Activated CD4-positive, alpha-beta T cell treated with anti-CD3 and anti-CD28 coated beads for 24 hours (primary cell): ENCODE data around the gene TRIM10.
A peak's percentile ranks its signal among the peaks of the same experiment; 100 is the strongest.
"Not testable (repeated sequence)": the region's sequence is repeated elsewhere in the genome, so short reads cannot be mapped to it uniquely, and the experiment has no call there.

ENCODE experiments used
- DNase-seq, 2 donors: peaks; one replicate each; pipeline ENCODE4 v3.0.0-alpha.2; 2020; ENCODE audit warnings: low read depth in 2 of 2

The TRIM10 gene

DNA sequence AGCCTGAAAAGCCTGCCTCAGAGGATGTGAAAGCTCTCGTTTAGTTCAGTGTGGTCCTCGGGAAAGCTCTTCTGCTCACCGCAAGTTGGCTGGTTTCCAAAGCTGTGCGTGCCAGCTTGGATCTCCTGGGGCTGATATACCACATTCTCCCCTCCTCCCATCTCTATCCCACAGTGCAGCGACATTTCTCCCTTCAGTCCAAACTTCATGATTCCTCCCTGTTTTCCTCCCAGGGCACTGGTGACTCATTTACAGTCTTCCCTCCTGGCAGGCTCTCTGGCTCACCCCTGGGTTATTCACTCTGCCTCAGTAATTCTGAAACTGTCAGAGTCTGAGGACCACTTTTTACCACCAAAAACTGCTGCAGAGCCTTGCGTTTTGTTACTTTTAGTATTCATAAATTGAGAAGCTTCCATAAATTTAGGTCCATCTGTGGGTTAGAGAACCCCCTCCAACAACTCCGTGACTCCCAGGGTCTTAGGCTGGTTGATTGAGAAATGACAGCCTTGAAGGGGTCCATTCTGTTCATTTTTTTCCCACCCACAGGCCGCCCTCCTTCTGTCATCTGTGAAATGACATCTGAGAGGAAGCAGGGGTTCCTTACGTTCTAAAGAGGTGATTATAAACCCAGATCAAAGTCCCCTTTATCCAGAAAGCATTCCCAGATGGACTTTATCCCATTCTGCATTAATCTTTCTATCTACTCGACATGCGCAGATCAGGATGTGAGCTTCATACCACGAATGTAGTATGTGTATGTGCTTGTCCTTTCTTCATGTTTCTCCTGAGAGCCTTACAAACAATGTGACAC lies 6.1 kb downstream of the TRIM10 start:
- no peak for DNase-seq

DNA sequence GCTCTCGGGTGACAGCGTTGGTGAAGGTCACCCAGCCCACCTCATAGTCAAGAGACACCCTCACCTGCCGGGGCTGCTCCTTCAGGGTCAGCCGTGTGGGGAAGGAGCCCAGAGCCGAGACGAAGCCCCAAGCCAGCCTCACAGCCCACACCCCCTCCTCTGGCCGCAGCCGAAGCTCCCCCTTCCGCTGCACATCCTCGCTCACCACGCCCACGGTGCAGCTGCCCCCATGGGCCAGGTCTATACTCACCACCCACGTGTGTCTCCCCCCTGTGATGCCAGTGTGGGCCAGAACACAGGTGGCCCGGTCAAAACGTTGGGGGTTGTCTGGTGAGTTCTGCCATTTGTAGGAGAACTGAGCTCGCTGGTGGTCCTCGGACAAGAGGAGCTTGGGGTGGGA lies 7.0 kb downstream of the TRIM10 start:
- DNase-seq, result no peak

DNA sequence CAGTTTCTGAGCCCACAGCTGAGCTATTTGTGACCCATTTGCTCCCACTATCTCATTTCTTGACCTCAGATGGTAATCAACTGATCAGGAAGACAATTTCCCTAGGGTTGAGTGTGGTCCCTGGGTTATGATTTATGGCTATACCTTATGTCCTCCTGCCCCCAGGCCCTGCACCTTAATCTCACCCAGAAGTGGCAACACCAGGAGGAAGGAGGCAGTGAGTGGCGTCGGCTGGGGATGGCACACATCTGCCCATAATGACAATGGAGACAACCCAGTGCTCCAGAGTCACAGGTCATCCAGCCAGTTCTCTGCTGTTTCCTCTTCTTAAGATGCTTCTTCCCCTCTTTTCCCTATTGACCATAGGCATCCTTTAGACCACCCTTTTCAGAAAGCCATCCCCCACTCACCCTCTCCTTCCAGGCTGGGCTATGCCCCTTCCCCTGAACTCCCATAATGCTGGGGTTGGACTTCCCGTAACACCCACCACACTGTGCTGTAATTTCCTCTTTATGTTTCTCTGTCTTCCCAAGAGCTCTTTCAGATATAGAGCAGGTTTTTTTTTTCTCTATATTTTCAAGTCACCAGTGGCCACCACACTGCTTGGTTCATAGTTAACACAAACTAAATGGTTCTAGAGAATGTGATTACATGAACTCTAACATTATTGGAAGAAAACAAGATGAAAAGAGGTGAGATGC lies 8.0 kb downstream of the TRIM10 start:
- DNase-seq, result no peak

GRCh38 chr6:30152016-30152673 lies 8.9 kb downstream of the TRIM10 start:
- DNase-seq, result no peak

DNA sequence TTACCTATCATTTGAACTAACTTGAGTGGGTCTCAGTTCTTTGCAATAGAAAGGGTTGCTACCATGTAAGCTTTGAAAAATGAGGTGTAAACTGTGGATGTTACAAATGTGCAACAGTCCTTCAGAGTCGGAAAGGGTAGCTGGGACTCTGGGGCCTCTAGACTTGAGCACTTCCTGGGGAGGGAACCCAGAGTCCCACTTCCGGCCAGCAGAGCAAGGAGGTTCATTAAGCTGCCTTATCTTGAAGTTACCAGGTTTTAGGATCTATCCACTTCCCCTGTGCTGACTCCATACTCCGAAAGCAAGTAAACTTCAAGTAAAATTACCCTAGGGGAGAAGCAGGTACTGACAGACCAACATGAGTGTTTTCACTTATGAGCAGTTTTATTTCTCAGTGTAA lies 9.4 kb downstream of the TRIM10 start:
- no peak for DNase-seq

DNA sequence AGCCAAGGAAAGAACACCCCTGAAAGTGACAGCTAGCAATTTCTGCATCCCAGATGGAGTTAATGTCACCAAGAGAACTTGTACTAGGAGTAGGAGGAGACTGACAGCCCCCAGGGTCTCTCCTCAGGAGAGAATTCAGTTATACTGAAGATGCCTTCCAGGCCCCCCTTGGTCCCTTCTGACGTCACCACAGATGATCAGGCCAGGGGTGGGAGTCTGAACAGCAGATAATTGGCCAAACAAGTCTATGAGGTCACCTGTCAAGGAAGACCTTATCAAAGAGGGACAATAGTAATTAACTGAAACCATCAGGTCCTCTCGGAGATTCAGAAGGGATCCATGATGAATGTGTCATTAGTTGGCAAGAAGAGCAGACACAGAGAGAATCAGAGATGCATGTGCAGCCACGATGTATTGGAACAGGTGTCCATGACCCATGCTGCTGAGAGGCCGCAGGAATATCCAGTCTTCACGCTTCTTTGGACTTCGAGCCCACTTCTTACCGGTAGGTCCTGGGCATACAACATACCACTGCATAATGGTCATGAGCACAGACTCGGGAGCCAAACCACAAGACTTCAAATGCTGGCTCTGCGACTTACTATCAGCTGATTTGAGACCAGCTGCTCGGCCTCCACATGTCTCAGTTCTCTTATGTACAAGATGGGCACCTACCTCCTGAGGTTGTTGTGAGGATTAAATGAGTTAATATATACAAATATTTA lies 10.2 kb downstream of the TRIM10 start:
- no peak for DNase-seq

DNA sequence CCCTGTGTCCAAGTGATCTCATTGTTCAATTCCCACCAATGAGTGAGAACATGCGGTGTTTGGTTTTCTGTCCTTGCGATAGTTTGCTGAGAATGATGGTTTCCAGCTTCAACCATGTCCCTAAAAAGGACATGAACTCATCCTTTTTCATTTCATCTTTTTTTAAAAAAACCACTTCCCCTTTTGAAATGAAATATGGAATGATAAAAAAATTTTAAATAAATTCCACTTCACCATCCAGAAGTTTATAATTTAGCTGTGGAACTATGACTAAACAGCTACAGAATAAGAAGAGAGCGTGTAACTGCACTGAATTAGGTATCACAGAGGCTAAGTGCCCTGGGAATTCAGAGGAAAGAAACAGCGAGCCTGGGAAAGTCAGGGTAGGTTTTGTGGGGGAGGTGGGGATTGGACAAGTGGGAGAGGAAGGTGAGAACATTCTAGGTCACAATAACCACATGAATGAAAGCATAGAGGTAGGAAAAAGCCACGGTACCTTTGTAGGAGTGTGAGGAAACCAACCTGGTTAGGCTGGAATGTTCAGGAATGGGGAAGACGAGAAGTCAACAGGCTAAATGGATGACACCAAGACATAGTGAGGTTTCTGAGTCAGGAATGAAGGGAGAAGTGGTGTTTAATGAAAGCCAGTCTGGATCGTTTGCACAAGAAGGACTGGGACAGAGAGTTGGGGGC lies 11.0 kb downstream of the TRIM10 start:
- DNase-seq, result no peak

GRCh38 chr6:30149234-30149633 lies 11.8 kb downstream of the TRIM10 start:
- no peak for DNase-seq

GRCh38 chr6:30147096-30147495 lies 13.9 kb downstream of the TRIM10 start:
- no peak for DNase-seq

- DNase-seq, result no peak
Observed at GRCh38 chr6:30145818-30146217, 15.2 kb downstream of the TRIM10 start.

- DNase-seq, result no peak
Observed at GRCh38 chr6:30144811-30145210, 16.2 kb downstream of the TRIM10 start.

DNA sequence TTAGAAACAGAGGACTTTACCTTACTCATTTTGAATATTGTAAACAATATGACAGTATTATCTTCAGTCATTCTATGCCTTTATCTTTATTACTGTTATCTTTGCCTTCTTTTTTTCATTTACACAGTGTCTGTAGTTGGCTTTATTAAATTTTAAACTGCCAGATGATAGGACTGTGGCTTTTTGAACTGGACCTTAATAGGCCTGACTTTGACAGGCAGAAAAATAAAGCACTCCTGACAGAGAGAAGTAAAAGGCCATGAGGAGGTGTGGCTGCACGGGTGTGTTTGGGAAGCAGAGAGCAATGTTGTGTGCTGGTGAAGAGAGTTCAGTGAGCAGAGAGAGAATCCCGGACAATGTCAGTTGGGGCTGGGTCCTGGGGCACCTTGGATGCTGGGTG lies 17.2 kb downstream of the TRIM10 start:
- DNase-seq, result no peak

DNA sequence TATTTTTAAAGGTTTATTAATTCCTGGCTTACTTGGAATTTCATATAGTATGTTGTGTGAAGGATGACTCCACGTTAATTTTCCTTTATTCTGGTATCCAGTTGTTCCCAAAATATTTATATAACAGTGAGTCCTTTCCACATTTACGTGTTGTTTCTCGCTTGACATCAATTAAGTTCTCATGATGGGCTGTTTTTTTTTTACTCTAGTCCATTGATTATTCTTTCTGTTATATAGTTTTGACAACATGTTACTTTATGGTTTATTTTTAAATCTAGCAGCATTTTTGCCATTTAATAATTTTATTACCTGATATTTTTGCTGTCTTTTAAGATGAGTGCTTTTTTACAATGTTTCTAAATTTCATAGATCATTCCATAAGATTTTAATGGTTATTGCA lies 18.3 kb downstream of the TRIM10 start:
- no peak for DNase-seq

- not testable (repeated sequence) for DNase-seq
Observed at GRCh38 chr6:30140240-30140639, 20.8 kb downstream of the TRIM10 start.

DNA sequence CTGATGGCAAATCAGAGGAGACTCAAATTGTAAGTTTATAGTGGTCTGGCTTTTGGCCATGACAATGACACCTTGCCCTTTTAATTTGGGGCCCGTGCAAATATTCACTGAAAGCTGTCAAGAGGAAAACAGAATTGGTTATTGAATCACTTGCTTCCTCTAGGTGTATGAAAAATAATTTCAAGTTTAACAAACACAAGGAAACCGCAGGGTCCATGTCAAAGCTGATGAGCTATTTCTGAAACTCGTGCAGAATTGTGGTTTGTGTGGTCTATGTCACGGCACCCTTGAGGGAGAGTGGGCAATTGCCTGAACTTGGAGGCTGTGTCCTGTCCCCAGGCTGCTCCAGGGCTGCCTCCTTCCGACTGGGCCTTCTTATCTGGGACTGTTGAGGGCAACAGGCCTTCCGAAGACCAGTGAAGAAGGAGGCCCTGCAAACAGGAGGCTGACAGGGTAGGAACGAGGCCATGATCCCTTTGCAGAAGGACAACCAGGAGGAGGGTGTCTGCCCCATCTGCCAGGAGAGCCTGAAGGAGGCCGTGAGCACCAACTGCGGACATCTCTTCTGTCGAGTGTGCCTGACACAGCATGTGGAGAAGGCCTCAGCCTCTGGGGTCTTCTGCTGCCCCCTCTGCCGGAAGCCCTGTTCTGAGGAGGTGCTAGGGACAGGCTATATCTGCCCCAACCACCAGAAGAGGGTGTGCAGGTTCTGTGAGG lies 24.3 kb downstream of the TRIM10 start:
- no peak for DNase-seq

GRCh38 chr6:30135757-30136156 lies 25.3 kb downstream of the TRIM10 start, which contains the start of gene TRIM40:
Gene TRIM40 (plus strand): TSS chr6:30136140. CDS start chr6:30137037, 897 bp downstream.
- DNase-seq, result no peak

DNA sequence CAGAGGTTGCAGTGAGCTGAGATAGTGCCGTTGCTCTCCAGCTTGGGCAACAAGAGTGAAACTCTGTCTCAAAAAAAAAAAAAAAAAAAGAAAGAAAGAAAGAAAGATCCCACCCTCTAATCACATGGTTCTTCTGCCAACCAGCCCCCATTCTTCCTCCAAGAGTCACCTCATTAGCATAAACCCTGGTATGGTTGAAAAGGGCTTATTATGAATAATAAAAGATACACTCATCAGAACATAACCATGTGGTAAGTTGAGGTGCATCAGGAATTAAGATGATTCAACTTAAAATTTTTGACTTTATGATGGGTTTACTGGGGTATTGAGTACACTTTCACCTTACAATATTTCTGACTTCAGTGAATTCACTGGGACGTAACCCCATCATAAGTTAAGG lies 25.9 kb downstream of the TRIM10 start:
- DNase-seq, result no peak

DNA sequence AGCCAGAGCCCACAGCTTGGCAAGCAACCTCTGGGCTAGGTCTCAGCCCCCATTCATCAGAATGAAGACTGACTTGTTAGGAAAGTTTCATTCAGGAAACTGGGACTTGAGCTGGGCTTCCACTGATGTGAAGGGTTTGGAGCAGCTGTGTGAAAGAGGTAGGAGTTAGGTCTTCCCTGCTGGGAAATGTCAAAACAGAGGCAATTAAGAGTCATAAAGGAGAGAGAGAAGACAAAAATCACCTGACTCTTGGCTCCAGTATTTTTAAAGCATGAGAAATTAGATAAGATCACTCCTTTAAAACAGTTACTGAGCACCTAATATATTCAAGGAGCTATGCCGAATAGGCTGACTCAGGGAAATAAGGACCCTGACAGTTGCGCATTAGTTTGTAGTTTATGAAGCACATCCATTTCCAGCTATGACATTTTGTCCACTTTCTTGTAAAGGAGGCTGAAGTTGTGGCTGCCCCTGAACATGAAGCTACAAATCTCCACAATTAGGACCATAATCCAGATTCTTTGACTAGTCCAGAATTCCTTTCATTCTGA lies 29.0 kb downstream of the TRIM10 start:
- DNase-seq, result no peak

DNA sequence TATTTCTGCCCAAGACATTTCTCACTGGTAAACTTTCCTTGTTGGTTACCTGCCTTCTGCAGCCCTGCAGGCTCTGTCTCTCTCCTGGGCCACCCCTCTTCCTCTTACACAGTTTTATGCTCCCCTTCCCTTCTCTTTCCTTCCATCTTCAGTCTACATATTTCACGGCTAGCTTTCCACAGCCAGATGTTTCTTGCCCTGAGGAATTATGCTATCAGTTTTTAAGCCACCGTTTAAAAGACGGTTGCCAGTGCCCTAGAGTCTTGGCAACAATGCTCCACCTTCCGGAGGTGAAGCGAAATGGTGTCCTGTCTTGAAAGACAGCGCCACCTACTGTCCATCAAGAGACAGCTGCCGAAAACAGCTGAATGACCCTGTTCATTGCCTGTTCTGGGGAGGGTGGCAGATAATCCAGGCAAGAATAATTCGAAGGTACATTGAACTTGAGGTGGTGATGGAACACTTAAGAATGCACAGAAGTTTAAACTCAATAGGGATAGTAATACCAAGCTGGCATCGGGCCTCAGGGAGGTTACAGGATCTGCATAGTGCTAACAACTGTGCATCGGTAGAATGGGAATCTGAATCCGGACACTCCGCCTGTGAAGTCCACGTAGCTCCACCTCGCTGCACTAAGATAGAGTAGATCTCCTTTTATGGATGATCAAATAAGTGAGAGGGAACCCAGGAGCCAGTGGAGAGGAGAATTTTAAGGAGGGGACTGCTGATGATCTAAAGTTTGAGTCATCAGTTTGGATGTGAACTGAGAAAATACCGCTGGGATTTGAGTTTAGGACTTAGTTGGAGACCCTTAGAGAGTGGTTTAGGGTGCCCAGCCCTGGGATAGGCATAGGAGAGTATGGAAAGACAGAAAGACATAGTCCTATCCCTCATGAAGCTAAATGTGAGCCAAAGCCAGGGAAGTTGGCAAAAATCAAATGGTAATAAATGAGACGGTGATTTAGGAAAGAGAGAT lies 29.8 kb downstream of the TRIM10 start:
- peak; percentile 33 to 39 for DNase-seq
